Renal pelvis (tissue), 4 donors: ENCODE data around the gene ZSCAN21. TPM values are rescaled to one million over a fixed set of nuclear protein-coding genes. Genes with fewer than 3 reads are reported as not detected.

Source experiments
- DNase-seq: peaks from one replicate; pipeline ENCODE4 v3.0.0-alpha.2; 2013
- polyA plus RNA-seq, 3 donors: library from polyadenylated mRNA; unstranded; fragments of 120-200 nt; gene quantifications; one replicate each; pipeline ENCODE4 v1.2.1, GENCODE V29; 2013; ENCODE audit not compliant: insufficient read length in 3 of 3

ZSCAN21 gene
- polyA plus RNA-seq, 3 donors = 22.8 to 27.1 (median 23.3) TPM

DNA sequence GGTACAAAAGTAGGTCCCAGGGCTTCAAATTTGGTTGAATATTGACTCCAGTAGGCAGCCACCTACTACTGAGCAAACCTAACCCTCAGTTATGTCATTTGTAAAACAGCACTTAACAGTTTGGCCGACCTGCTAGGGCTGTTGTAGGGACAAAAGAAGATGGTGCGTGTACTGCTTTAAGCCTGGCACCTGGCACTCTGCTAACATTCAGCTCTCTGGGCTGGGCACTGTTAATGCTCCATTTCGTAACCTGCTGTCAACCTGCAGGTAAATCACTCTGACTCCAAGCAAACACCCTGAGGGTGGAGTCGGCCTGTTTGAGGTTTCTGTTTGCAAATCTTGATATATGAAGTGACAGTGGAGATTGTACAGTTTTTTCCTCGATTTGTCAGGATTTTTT is 27.0 kb upstream of the ZSCAN21 start:
- no peak for DNase-seq

GRCh38 chr7:100023526-100023925 is 26.0 kb upstream of the ZSCAN21 start:
- no peak for DNase-seq

DNA sequence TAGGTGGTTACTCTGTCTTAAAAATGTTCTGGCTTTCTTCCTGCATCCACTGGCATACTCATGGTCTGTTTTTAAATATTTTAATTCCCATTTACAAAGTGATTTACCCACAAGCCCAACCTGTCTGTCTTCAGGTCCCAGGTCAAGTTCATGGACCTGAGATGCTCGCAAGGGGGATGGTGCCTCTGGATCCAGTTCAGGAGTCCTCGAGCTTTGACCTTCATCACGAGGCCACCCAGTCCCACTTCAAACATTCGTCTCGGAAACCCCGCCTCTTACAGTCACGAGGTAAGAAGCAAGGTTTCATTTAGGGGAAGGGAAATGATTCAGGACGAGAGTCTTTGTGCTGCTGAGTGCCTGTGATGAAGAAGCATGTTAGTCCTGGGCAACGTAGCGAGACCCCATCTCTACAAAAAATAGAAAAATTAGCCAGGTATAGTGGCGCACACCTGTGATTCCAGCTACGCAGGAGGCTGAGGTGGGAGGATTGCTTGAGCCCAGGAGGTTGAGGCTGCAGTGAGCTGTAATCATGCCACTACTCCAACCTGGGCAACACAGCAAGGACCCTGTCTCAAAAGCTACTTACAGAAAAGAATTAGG is 25.5 kb upstream of the ZSCAN21 start:
- DNase-seq = no peak

- no peak for DNase-seq
Measured at GRCh38 chr7:100027197-100027596, 22.4 kb upstream of the ZSCAN21 start.

- no peak for DNase-seq
Measured at GRCh38 chr7:100029596-100029995, 20.0 kb upstream of the ZSCAN21 start.

DNA sequence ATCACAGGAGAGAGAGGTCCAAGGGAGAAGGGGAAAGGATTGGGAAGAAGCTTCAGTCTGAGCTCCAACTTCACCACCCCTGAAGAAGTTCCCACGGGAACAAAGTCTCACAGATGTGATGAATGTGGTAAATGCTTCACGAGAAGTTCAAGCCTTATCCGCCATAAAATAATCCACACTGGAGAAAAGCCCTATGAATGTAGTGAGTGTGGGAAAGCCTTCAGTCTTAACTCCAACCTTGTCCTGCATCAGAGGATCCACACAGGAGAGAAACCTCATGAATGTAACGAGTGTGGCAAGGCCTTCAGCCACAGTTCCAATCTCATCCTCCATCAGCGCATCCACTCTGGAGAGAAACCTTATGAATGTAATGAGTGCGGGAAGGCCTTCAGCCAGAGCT is 16.0 kb upstream of the ZSCAN21 start:
- DNase-seq = no peak

- DNase-seq = no peak
Measured at GRCh38 chr7:100034871-100035510, 14.6 kb upstream of the ZSCAN21 start.

DNA sequence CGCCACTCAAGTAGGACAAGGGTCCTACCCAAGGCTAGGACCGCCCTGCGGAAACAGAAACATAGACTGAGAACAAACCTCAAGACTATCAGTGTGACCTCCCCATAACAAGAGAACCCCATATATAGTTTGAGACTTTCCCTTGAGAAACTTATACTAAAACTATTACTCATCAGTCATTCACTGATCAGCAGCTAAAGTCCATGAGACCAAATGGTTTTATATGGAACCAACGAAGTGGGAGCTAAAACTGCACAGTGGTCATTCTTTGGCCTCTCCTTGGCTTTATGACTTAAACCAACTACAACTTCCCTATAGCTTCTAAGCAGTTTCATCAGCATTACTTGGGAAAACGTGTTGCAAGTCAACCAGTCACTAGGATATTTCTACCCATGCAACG is 13.7 kb upstream of the ZSCAN21 start:
- DNase-seq = no peak

DNA sequence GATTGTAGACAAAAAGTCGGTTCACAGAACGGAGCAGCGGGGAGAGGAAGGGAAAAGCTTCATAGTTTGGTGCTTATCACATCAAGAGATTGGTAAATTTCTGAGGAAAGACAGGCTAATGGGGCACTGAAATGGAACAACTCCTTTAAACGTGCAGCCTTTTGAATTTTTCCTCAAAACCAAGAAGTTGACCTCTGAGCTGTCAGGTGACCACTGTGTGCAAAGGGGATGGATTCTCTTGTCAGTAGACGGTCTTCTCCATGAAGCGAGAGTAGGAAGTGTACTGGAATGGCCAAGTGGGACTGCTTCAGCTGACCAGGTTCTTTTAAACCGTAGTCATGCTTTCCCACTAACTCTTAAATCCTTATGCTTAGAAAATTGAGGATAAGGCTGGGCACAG is 11.2 kb upstream of the ZSCAN21 start:
- no peak for DNase-seq

DNA sequence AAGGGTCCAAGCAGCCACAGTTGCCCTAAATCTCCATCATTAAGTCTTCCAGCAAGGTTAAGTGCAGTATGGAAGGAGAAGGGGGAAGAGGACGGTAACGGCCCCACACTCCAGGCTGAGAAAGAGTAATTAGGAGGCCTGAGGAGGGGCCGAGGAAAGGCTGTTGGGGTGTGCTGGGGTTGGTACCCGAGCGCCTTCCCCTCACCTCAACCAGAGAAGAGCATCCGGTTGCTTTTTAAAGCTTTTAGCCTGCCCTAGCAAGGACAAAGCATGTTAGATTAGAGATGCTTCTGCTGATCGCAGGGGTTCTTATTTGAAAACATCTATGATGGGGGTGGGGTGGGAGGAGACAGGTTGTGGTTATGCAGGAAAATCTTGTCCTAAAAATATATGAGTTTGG is 9.0 kb upstream of the ZSCAN21 start:
- no peak for DNase-seq

DNA sequence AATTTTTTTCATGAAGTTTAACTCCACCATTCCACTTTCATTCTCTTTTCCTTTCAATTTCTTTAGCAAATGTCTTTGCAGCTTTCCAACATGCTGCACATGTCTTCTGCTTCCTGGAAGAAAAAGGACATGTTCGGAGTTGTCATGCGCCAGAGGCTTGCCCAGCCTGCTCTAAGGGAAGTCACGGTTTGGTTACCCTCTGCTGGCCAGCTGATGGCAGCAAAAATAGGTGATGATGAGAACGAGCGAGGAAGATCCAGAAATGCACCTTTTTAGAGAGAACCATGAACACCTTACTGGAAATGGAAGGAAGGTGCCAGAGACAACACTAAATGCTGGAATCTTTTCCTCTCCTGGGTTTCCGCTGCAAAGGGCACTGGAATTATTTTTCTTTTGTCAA is 4.9 kb upstream of the ZSCAN21 start:
- no peak for DNase-seq

DNA sequence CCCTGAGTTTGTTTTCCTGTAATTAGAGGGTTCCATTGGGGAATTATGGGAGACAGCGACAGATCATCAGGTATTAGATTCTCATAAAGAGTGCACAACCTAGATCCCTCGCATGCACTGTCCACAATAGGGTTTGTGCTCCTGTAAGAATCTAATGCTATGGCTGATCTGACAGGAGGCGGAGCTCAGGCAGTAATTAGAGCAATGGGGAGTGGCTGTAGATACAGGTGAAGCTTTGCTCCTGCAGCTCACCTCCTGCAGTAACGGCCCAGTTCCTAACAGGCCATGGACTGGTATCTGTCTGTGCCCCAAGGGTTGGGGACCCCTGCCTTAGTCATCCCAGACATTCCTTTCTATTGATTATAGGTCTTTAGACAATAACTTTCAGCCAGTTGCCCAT is 894 bp upstream of the ZSCAN21 start:
- no peak for DNase-seq

GRCh38 chr7:100051611-100052010 is 2.0 kb downstream of the ZSCAN21 start:
- no peak for DNase-seq

GRCh38 chr7:100053215-100053614 is 3.6 kb downstream of the ZSCAN21 start:
- DNase-seq = peak; percentile 40

- DNase-seq = no peak
Measured at GRCh38 chr7:100057006-100057405, 7.4 kb downstream of the ZSCAN21 start.

GRCh38 chr7:100059251-100059739 is 9.7 kb downstream of the ZSCAN21 start:
- no peak for DNase-seq

DNA sequence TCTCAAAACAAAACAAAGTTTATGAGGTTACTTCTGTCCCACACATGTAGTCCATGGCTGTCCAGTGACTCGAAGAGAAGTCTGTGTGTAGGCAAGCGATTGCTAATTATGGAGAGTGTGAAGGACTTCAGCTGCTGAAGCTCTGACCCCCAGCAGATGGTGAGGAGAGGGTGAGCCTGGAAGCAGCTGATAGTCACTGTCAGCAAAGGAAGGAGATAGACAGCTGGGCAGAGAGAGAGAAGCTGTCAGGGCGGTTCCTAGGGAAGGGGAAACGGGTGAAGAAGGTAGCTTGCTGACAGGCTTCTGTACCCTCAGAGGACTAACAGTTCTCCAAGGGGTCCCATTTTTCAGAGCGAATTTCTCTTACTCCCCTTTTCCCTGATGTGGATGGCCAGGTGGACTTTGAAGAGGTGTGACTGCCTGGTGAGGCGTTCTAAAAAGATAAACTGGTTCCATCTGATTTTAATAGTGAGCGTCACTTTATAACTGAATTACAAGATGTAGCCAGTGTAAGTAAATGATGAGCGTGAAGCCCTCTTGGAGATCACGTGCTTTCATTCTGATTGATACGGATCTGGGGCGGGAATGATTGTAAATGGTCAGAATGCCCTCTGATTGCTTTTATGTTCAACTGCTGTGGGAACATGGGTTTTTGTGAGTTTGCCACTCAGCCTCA is 12.1 kb downstream of the ZSCAN21 start:
- DNase-seq = no peak

DNA sequence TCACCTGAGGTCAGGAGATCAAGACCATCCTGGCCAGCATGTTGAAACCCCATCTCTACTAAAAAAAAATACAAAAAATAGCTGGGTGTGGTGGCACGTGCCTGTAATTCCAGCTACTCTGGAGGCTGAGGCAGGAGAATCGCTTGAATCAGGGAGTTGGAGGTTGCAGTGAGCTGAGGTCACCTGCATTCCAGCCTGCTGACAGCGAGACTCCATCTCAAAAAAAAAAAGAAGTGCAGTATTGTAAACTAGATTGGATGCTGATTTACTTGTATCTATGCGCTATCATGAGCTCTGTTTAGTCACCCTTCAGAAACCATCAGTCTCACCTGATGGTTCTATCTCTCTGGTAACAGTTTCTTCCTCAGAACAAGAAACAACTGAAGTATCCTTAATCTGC is 13.8 kb downstream of the ZSCAN21 start:
- no peak for DNase-seq

DNA sequence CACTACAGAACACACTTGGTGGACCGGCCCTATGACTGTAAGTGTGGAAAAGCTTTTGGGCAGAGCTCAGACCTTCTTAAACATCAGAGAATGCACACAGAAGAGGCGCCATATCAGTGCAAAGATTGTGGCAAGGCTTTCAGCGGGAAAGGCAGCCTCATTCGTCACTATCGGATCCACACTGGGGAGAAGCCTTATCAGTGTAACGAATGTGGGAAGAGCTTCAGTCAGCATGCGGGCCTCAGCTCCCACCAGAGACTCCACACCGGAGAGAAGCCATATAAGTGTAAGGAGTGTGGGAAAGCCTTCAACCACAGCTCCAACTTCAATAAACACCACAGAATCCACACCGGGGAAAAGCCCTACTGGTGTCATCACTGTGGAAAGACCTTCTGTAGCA is 14.6 kb downstream of the ZSCAN21 start:
- no peak for DNase-seq

DNA sequence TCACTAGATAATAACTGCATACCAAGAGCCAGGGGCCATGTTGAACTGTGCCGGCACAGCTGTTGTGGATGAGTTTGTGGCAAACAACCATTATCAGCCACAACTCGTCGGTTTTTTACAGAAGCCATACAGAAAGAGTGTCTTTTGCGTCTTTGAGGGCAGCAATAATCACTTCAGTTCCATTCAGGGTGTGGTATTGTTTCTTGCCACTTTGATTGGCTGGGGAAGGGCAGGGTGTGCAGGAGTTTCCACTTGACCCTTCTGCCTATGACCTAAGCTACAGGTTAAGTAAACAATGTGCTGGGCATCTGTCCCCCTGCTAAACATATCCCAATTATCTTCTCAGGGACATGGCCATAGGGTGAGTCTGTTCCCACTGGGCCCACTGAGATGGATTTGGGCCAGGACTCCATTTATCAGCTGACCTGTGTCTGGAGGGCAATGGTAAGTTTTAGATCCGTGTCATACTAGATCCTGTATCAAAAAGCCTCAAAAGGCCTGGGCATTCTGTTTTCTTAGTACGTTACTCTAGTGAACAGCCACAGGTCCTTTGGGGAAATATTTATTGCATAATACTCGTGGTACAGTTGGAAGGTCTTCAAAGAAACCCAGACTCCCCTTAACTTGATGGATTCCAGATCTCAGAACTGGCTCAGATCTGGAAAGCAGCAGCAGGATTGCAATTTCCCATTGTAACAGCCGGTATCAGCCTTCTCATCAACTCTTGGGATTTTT is 16.0 kb downstream of the ZSCAN21 start:
- DNase-seq = peak; percentile 60

- DNase-seq = no peak
Measured at GRCh38 chr7:100066953-100067352, 17.4 kb downstream of the ZSCAN21 start.

DNA sequence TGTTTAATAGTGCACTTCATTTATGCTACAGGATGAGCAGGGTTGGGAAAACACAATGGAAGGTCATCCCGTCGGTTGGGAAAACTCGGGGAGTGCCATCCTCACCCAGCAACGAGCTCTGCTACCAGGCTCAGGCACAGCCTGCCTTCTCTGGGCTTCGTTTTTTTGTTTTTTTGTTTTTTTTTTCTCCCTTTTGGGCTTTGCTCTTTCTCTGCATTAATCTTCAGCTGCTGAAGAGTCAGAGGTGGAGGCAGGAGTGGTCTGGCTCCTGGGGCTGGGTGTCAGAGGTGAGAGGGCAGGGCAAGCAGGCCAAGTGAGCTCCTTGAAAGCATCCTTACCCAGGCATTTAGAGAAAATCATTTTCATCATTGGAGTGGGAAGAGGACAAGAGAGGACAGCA is 20.4 kb downstream of the ZSCAN21 start:
- DNase-seq = no peak
